Measurements from ENCODE around the gene KCTD3. TPM values are rescaled to one million over a fixed set of nuclear protein-coding genes. Genes with fewer than 3 reads are reported as not detected.
A peak's percentile ranks its signal among the peaks of the same experiment; 100 is the strongest.

The KCTD3 gene
- total RNA-seq, 1 experiment from 2014 or later = 90.3 TPM

DNA sequence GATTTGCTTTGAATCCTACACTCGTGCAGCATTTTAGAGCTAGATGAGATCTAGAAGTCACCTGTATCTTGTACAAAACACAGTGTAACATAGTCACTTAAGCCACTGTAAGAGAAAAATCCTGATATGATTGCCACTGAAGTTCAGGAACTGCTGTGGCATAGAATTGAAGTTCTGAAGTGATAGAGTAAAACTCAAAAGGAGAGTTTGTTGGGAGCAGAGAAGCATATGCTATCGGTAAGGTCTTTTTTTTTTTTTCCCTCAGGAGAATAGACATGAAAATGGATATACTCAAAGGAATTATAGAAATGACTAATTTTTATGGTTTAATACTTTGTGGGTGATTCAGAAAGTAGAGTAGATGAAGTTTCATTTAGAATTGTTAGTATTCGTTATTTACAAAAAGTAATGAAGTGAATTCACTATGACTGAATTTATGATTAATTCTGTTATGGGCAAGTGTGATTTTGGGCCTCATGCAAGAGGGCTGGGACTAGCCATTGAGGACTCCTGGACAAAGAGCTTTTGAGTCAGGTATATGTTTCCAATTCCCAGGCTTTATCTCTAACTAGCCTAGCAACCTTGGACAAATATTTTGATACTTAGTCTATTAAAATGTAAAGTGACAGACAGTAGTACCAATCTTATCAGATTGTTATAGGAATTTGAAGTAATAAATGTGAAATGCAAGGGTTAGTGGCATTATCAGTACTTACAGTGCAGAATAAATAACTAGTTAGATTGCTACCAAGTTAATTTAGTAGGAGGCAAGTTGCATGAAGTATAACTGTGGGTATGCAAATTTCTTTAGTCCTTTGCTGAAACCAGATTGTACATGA is 3.1 kb downstream of the KCTD3 start:
- BruUV-seq (replicated peaks) = no TSS peak
- no peaks in the 10 kb centered on the region for H3K9me3 Mint-ChIP-seq (ENCODE audit: unreplicated experiment)
- peak; percentile 33 for DNase-seq (ENCODE audit: unreplicated experiment)
- POLR2A ChIA-PET = interaction anchor here (0.7 to 7.7 kb wide), 16 partner anchors 9 to 1093 kb away, joined by 3 to 117 read pairs (median 4); no protein-coding TSS in a partner anchor
- CTCF ChIA-PET = interaction anchor here (0.6 to 2.3 kb wide), 3 partner anchors 35 to 493 kb away, joined by 3 to 16 read pairs (median 5); no protein-coding TSS in a partner anchor
- TF ChIP-seq, protein P1, sequence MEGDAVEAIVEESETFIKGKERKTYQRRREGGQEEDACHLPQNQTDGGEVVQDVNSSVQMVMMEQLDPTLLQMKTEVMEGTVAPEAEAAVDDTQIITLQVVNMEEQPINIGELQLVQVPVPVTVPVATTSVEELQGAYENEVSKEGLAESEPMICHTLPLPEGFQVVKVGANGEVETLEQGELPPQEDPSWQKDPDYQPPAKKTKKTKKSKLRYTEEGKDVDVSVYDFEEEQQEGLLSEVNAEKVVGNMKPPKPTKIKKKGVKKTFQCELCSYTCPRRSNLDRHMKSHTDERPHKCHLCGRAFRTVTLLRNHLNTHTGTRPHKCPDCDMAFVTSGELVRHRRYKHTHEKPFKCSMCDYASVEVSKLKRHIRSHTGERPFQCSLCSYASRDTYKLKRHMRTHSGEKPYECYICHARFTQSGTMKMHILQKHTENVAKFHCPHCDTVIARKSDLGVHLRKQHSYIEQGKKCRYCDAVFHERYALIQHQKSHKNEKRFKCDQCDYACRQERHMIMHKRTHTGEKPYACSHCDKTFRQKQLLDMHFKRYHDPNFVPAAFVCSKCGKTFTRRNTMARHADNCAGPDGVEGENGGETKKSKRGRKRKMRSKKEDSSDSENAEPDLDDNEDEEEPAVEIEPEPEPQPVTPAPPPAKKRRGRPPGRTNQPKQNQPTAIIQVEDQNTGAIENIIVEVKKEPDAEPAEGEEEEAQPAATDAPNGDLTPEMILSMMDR (IDR thresholded peaks at IDR 0.05; ENCODE audit: unreplicated experiment) = no peak
- H3K27ac Mint-ChIP-seq (ENCODE audit: low read depth, unreplicated experiment) = peak overlapping the region; percentile 99
- H3K4me1 Mint-ChIP-seq (ENCODE audit: insufficient read depth, unreplicated experiment) = peaks cover 50% of the 10 kb centered on the region
- no peaks in the 10 kb centered on the region for H3K27me3 Mint-ChIP-seq (ENCODE audit: insufficient read depth, unreplicated experiment)
- peaks cover 15% of the 10 kb centered on the region for H3K36me3 Mint-ChIP-seq (ENCODE audit: insufficient read depth, unreplicated experiment)
- intact Hi-C loops (cut with micrococcal nuclease) = loop anchor here (2.0 kb wide), 1 partner anchor 15 kb away; no protein-coding TSS in a partner anchor
- peak overlapping the region; percentile 98 for H3K4me3 Mint-ChIP-seq (ENCODE audit: unreplicated experiment)

DNA sequence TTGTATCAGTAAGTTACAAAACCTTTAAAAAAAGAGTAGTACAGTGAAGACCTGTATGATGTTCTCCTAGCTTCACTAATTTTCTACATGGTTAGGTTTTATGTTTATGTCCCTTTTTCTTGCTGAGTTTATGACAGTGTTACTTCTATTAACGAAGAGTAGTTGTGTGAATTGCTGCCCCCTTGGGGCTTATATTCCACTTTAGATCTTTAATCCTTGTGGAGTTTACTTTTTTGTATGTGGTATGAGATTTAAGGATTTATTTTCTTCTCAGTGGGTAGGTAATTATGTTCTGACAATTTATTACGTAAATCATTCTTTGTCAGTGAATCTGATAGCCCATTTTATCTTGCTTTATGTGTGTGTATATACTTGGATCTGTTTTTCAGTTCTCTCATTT is 14.8 kb downstream of the KCTD3 start:
- Mint-ChIP-seq H3K27me3 (ENCODE audit: insufficient read depth, unreplicated experiment) (no peaks in the 10 kb centered on the region), H3K27ac (ENCODE audit: low read depth, unreplicated experiment) (no peak overlapping the region), H3K4me3 (ENCODE audit: unreplicated experiment) (no peak overlapping the region), H3K4me1 (ENCODE audit: insufficient read depth, unreplicated experiment) (peaks cover 16% of the 10 kb centered on the region), H3K36me3 (ENCODE audit: insufficient read depth, unreplicated experiment) (peaks cover 76% of the 10 kb centered on the region), H3K9me3 (ENCODE audit: unreplicated experiment) (no peaks in the 10 kb centered on the region)
- no peak for DNase-seq (ENCODE audit: unreplicated experiment)
- BruUV-seq (replicated peaks) = no TSS peak
- intact Hi-C loops (cut with micrococcal nuclease) = no loop called here
- TF ChIP-seq, protein P1 (IDR thresholded peaks at IDR 0.05; ENCODE audit: unreplicated experiment) = no peak
- CTCF ChIA-PET = no interaction called here
- POLR2A ChIA-PET = interaction anchor here (0.9 to 3.2 kb wide), 2 partner anchors 11 to 14 kb away, joined by 4 to 21 read pairs; no protein-coding TSS in a partner anchor

DNA sequence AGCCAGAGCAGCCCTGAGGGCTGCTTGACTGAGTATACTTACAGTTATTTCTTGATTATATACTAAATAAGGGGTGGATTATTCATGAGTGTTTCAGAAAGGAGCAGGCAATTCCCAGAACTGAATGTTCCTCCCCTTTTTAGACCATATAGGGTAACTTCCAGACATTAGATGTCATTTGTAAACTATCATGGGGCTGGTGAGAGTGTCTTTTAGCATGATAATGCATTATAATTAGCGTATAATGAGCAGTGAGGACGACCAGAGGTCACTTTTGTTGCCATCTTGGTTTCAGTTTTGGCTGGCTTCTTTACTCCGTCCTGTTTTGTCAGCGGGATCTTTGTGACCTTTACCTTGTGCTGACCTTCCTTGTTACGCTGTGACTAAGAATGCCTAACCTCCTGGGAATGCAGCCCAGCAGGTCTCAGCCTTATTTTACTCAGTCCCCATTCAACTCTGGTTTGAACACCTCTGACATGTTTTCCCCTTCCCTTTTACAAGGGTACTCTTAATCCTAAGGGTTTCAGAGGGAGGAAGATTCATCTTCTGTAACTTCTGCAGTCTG is 16.2 kb downstream of the KCTD3 start:
- BruUV-seq (replicated peaks) = no TSS peak
- H3K4me1 Mint-ChIP-seq (ENCODE audit: insufficient read depth, unreplicated experiment) = peaks cover 16% of the 10 kb centered on the region
- TF ChIP-seq, protein P1 (IDR thresholded peaks at IDR 0.05; ENCODE audit: unreplicated experiment) = no peak
- H3K9me3 Mint-ChIP-seq (ENCODE audit: unreplicated experiment) = no peaks in the 10 kb centered on the region
- no peaks in the 10 kb centered on the region for H3K27me3 Mint-ChIP-seq (ENCODE audit: insufficient read depth, unreplicated experiment)
- POLR2A ChIA-PET = interaction anchor here (0.9 to 3.5 kb wide), 6 partner anchors 9 to 17 kb away, joined by 4 to 13 read pairs (median 4); partner anchors contain the start of gene KCTD3
- peak overlapping the region; percentile 60 for H3K4me3 Mint-ChIP-seq (ENCODE audit: unreplicated experiment)
- CTCF ChIA-PET = interaction anchor here (0.9 to 2.1 kb wide), 3 partner anchors 9 to 24 kb away, joined by 4 to 7 read pairs (median 7); no protein-coding TSS in a partner anchor
- intact Hi-C loops (cut with micrococcal nuclease) = no loop called here
- H3K36me3 Mint-ChIP-seq (ENCODE audit: insufficient read depth, unreplicated experiment) = peaks cover 75% of the 10 kb centered on the region
- DNase-seq (ENCODE audit: unreplicated experiment) = peak; percentile 69
- H3K27ac Mint-ChIP-seq (ENCODE audit: low read depth, unreplicated experiment) = peak overlapping the region; percentile 89

DNA sequence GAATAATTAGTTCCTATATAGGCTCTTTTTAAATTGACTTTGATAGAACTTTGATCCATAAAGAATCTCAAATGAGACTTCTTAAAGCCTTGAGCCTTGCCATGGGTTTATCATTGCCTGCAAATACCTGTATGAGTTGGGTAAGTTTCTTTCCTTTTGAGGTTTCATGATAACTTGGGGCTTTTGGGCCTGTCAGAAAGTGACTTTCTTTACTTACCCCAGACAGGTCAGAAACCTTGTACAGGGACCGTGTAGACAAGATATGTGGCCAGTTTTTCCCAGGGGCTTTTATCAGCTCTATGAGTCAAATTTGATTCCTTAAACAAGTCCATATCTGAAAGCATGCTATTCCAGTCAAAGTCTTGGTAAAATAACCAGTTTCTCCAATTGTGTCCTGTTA is 17.3 kb downstream of the KCTD3 start:
- ChIA-PET CTCF (interaction anchor here (0.6 to 2.1 kb wide), 7 partner anchors 8 to 946 kb away, joined by 3 to 7 read pairs (median 4); no protein-coding TSS in a partner anchor), POLR2A (interaction anchor here (1.1 to 3.5 kb wide), 5 partner anchors 10 to 18 kb away, joined by 4 to 16 read pairs (median 7); partner anchors contain the start of gene KCTD3)
- Mint-ChIP-seq H3K36me3 (ENCODE audit: insufficient read depth, unreplicated experiment) (peaks cover 75% of the 10 kb centered on the region), H3K27me3 (ENCODE audit: insufficient read depth, unreplicated experiment) (no peaks in the 10 kb centered on the region), H3K9me3 (ENCODE audit: unreplicated experiment) (no peaks in the 10 kb centered on the region), H3K27ac (ENCODE audit: low read depth, unreplicated experiment) (peak overlapping the region; percentile 89), H3K4me3 (ENCODE audit: unreplicated experiment) (no peak overlapping the region), H3K4me1 (ENCODE audit: insufficient read depth, unreplicated experiment) (peaks cover 16% of the 10 kb centered on the region)
- DNase-seq (ENCODE audit: unreplicated experiment) = no peak
- BruUV-seq (replicated peaks) = no TSS peak
- intact Hi-C loops (cut with micrococcal nuclease) = loop anchor here (2.0 kb wide), 1 partner anchor 14 kb away; no protein-coding TSS in a partner anchor
- TF ChIP-seq, protein P1 (IDR thresholded peaks at IDR 0.05; ENCODE audit: unreplicated experiment) = no peak

Data from MCF 10A (cell line).